Mammary epithelial cell (primary cell): ENCODE measurements around the gene EXOC4.

Experiments used
- CTCF ChIP-seq, 2 donors: IDR thresholded peaks in 1 of 2; conservative IDR thresholded peaks in 1 of 2; 2 replicates each; pipeline ENCODE4 v1.5.1; 2011 to 2012; ENCODE audit warnings: inconsistent platforms in 2 of 2, low read length in 2 of 2, mild to moderate bottlenecking in 2 of 2, control low read depth in 1 of 2, low read depth in 1 of 2; ENCODE audit not compliant: insufficient read depth in 1 of 2; ENCODE audit errors: extremely low read depth in 1 of 2
- EZH2 ChIP-seq: IDR thresholded peaks from 2 replicates; pipeline ENCODE4 v1.6.1; 2012; ENCODE audit warnings: low read length, inconsistent platforms, borderline replicate concordance

DNA sequence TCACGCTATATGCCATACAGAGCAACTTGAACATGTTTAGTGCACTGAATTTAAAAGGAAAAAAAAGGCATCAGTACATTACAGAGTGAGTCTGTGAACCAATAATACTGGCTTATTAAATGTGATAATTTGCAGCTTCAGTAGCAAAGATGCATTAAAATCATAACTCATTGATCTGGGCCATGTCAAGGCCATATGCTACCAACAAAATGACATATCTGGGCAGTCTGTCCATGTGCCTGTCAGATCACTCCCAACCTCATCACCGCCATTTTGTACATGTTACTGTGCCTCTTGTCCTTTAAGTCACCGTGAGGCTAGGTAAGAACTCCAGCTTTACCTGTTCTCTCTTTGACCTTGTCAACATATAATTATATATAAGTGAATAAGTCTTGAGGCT lies 566.8 kb downstream of the EXOC4 start:
- TF ChIP-seq CTCF (conservative IDR thresholded peaks at IDR 0.05 in 1 of 2, IDR thresholded peaks at IDR 0.05 in 1 of 2; ENCODE audit: extremely low read depth in 1 of 2, insufficient read depth in 1 of 2, low read depth in 1 of 2, low read length in 2 of 2) (no peak), EZH2 (no peak)
